ENCODE results near the gene SLC25A39. TPM values are rescaled to one million over a fixed set of nuclear protein-coding genes. Genes with fewer than 3 reads are reported as not detected.

SLC25A39 gene
- total RNA-seq, 3 donors from 2014 or later (not counting 1 experiment from before 2014, with no cell fraction given), result 82.4 to 105 (median 97.9) TPM

DNA sequence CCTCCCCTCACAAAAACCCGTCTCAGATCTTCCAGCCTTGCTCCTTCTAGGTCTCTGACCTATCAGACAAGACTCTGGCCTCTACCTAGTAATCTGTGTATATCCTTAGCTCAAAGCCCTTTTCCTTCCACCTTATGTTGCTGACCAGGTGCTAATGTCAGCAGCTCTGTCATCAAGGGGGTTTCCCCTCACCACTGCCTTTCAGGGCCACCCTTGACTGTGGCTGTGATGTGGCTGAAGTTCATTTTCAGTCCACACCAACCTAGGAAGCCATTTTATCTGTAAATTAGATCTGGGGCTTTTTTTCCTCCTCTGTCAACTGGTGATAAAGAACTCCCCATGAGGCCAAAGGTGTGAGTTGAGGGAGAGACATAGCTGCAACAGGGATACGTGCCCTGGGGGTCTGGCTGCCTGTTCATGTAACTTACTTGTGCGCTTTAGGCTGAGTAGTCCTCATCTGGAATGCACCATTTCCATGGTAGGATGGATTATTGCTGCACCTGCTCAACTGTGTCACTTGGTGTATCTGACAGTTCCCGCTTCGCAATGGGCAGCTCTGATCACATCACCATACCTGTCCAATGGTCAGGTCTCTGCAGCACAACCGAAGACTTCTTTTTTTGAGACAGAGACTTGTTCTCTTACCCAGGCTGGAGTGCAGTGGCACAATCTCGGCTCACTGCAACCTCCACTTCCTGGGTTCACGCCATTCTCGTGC is 31.0 kb downstream of the SLC25A39 start:
- no peaks in the 10 kb centered on the region for H3K9me3 ChIP-seq (ENCODE audit: control insufficient read depth, insufficient read depth, low read length)
- Mint-ChIP-seq H3K27me3 (ENCODE audit: low read depth in 2 of 2) (peaks cover 3 to 12% of the 10 kb centered on the region in 2 donors), H3K4me1 (no peaks in the 10 kb centered on the region), H3K36me3 (no peaks in the 10 kb centered on the region), H3K4me3 (no peak overlapping the region), H3K27ac (peak overlapping the region in 1 of 2 donors; percentile 30), H3K9me3 (no peaks in the 10 kb centered on the region)
- no peaks in the 10 kb centered on the region for H3K36me3 ChIP-seq (ENCODE audit: control insufficient read depth, insufficient read depth, low read length)
- WGBS (ENCODE audit: insufficient coverage), result 85% methylated on average over 9 of the region's 9 CpGs
- TF ChIP-seq, protein P1, sequence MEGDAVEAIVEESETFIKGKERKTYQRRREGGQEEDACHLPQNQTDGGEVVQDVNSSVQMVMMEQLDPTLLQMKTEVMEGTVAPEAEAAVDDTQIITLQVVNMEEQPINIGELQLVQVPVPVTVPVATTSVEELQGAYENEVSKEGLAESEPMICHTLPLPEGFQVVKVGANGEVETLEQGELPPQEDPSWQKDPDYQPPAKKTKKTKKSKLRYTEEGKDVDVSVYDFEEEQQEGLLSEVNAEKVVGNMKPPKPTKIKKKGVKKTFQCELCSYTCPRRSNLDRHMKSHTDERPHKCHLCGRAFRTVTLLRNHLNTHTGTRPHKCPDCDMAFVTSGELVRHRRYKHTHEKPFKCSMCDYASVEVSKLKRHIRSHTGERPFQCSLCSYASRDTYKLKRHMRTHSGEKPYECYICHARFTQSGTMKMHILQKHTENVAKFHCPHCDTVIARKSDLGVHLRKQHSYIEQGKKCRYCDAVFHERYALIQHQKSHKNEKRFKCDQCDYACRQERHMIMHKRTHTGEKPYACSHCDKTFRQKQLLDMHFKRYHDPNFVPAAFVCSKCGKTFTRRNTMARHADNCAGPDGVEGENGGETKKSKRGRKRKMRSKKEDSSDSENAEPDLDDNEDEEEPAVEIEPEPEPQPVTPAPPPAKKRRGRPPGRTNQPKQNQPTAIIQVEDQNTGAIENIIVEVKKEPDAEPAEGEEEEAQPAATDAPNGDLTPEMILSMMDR (IDR thresholded peaks at IDR 0.05), result no peak
- H3K4me3 ChIP-seq (ENCODE audit: low read length), result no peak overlapping the region
- intact Hi-C loops (cut with micrococcal nuclease), result no loop called here
- ATAC-seq (peak; percentile 50 to 89 (median 87)), DNase-seq (no peak)
- peaks cover 10% of the 10 kb centered on the region for H3K4me1 ChIP-seq (ENCODE audit: control insufficient read depth, insufficient read depth, low read length)
- no peak overlapping the region for H3K27ac ChIP-seq (ENCODE audit: low read length)
- no peaks in the 10 kb centered on the region for H3K27me3 ChIP-seq (ENCODE audit: control insufficient read depth, insufficient read depth, low read length)

DNA sequence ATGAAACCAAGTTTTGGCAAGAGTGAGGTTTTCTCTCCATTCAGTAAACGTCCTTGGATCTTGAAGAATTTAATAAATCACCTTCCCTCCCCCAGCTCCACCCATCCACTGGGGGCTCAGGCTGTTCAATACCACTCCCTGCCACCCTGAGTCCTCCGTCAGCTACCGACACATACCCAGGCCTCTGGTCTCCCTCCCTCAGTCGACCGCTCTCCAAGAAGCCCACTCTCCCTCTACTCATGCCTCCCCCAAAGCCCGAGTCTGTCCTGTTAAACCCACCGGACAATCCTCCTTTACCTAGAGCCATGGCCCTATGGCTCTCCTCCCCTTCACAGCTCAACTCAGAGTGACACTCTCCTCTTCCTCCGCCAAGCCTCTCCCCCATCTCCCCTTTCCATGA is 37.0 kb downstream of the SLC25A39 start:
- Histone ChIP-seq H3K27me3 (ENCODE audit: control insufficient read depth, insufficient read depth, low read length) (no peaks in the 10 kb centered on the region), H3K4me1 (ENCODE audit: control insufficient read depth, insufficient read depth, low read length) (no peaks in the 10 kb centered on the region), H3K4me3 (ENCODE audit: low read length) (no peak overlapping the region), H3K36me3 (ENCODE audit: control insufficient read depth, insufficient read depth, low read length) (no peaks in the 10 kb centered on the region), H3K9me3 (ENCODE audit: control insufficient read depth, insufficient read depth, low read length) (no peaks in the 10 kb centered on the region), H3K27ac (ENCODE audit: low read length) (no peak overlapping the region)
- Mint-ChIP-seq H3K4me1 (no peaks in the 10 kb centered on the region), H3K27me3 (ENCODE audit: low read depth in 2 of 2) (peaks cover 10 to 19% of the 10 kb centered on the region in 2 donors), H3K36me3 (no peaks in the 10 kb centered on the region), H3K9me3 (no peaks in the 10 kb centered on the region), H3K27ac (no peak overlapping the region), H3K4me3 (no peak overlapping the region)
- intact Hi-C loops (cut with micrococcal nuclease), result no loop called here
- no peak for DNase-seq
- WGBS (ENCODE audit: insufficient coverage), result 79% methylated on average over 8 of the region's 8 CpGs
- no peak for ATAC-seq
- TF ChIP-seq, protein P1 (IDR thresholded peaks at IDR 0.05), result no peak

DNA sequence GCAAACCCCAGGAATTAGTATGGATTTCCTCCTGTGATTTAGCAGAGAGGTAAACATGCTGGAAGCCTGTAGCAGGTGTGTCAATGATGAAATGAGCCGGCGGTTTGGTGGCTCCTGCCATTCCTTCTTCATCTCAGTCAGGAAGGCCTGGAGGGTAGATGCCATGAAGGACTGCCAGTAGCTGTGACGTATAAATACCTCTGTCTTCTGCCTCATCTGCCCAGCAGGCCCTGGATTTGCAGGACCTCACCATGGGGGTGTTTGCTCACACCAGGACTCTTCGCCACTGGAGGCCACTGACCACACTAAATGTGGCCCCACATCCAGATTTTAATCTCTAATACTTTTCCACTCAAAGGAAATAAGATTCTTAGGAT is 40.6 kb downstream of the SLC25A39 start:
- Histone ChIP-seq H3K36me3 (ENCODE audit: control insufficient read depth, insufficient read depth, low read length) (no peaks in the 10 kb centered on the region), H3K4me3 (ENCODE audit: low read length) (no peak overlapping the region), H3K9me3 (ENCODE audit: control insufficient read depth, insufficient read depth, low read length) (no peaks in the 10 kb centered on the region), H3K27ac (ENCODE audit: low read length) (no peak overlapping the region), H3K27me3 (ENCODE audit: control insufficient read depth, insufficient read depth, low read length) (no peaks in the 10 kb centered on the region), H3K4me1 (ENCODE audit: control insufficient read depth, insufficient read depth, low read length) (peaks cover 27% of the 10 kb centered on the region)
- H3K9me3 Mint-ChIP-seq, result no peaks in the 10 kb centered on the region
- DNase-seq (no peak), ATAC-seq (no peak)
- H3K27ac Mint-ChIP-seq, result no peak overlapping the region
- WGBS (ENCODE audit: insufficient coverage), result 91% methylated on average over 3 of the region's 4 CpGs
- TF ChIP-seq, protein P1 (IDR thresholded peaks at IDR 0.05), result no peak
- intact Hi-C loops (cut with micrococcal nuclease), result no loop called here
- H3K4me1 Mint-ChIP-seq, result peaks cover 14 to 21% of the 10 kb centered on the region in 2 donors
- peaks cover 10 to 12% of the 10 kb centered on the region in 2 donors for H3K27me3 Mint-ChIP-seq (ENCODE audit: low read depth in 2 of 2)
- no peaks in the 10 kb centered on the region for H3K36me3 Mint-ChIP-seq
- no peak overlapping the region for H3K4me3 Mint-ChIP-seq

Data from natural killer cell (primary cell).